Astrocyte (in vitro differentiated cells and primary cell): Measurements from ENCODE around the gene TBCEL. TPM values are rescaled to one million over a fixed set of nuclear protein-coding genes. Genes with fewer than 3 reads are reported as not detected.

Experiments
- DNase-seq: peaks from one replicate; pipeline ENCODE4 v3.0.0-alpha.2; 2010; ENCODE audit warnings: low read depth
- FAIRE-seq: peaks from 2 replicates; lab custom pipeline; 2011; peaks lifted over from hg19 to GRCh38; lab: Jason Lieb, UNC
- H2AFZ ChIP-seq: 2 replicates; pipeline ENCODE4 v1.6.0; 2012; ENCODE audit warnings: low read depth, low read length, inconsistent platforms
- H3K27ac ChIP-seq: 2 replicates; pipeline ENCODE4 v1.5.1; 2011; ENCODE audit warnings: low read depth, low read length, inconsistent platforms
- H3K27me3 ChIP-seq: 2 replicates; pipeline ENCODE4 v1.6.0; 2011; ENCODE audit warnings: low read length, inconsistent platforms; ENCODE audit not compliant: insufficient read depth
- H3K36me3 ChIP-seq: 2 replicates; pipeline ENCODE4 v1.5.1; 2011; ENCODE audit warnings: low read length, inconsistent platforms; ENCODE audit not compliant: insufficient read depth
- H3K4me1 ChIP-seq: 2 replicates; pipeline ENCODE4 v1.5.1; 2011; ENCODE audit warnings: low read length, inconsistent platforms; ENCODE audit not compliant: insufficient read depth
- H3K4me2 ChIP-seq: 2 replicates; pipeline ENCODE4 v1.6.0; 2012; ENCODE audit warnings: low read length, inconsistent platforms
- H3K4me3 ChIP-seq: 2 replicates; pipeline ENCODE4 v1.5.1; 2011; ENCODE audit warnings: low read depth, mild to moderate bottlenecking, low read length, inconsistent platforms; ENCODE audit not compliant: insufficient read depth
- H3K79me2 ChIP-seq: 2 replicates; pipeline ENCODE4 v1.6.0; 2012; ENCODE audit warnings: mild to moderate bottlenecking, low read length, inconsistent platforms; ENCODE audit not compliant: insufficient read depth
- H3K9ac ChIP-seq: 2 replicates; pipeline ENCODE4 v1.6.0; 2012; ENCODE audit warnings: mild to moderate bottlenecking, low read length, inconsistent platforms
- H3K9me3 ChIP-seq: 2 replicates; pipeline ENCODE4 v1.5.1; 2012; ENCODE audit warnings: low read depth, mild to moderate bottlenecking, low read length, inconsistent platforms; ENCODE audit not compliant: insufficient read depth
- H4K20me1 ChIP-seq: 2 replicates; pipeline ENCODE4 v1.6.0; 2012; ENCODE audit warnings: low read length, inconsistent platforms; ENCODE audit not compliant: insufficient read depth
- H3K27ac Mint-ChIP-seq: one replicate; pipeline ENCODE4 v1.8.0; 2021; ENCODE audit warnings: mild to moderate bottlenecking, mixed read lengths; ENCODE audit not compliant: unreplicated experiment
- H3K27me3 Mint-ChIP-seq: one replicate; pipeline ENCODE4 v1.8.0; 2021; ENCODE audit warnings: low read depth, mixed read lengths; ENCODE audit not compliant: unreplicated experiment
- H3K36me3 Mint-ChIP-seq: one replicate; pipeline ENCODE4 v1.8.0; 2021; ENCODE audit warnings: low read depth, mixed read lengths; ENCODE audit not compliant: unreplicated experiment
- H3K4me1 Mint-ChIP-seq: one replicate; pipeline ENCODE4 v1.8.0; 2021; ENCODE audit warnings: low read depth, mixed read lengths; ENCODE audit not compliant: unreplicated experiment
- H3K4me3 Mint-ChIP-seq: one replicate; pipeline ENCODE4 v1.8.0; 2021; ENCODE audit warnings: mild to moderate bottlenecking, moderate library complexity, mixed read lengths; ENCODE audit not compliant: unreplicated experiment
- H3K9me3 Mint-ChIP-seq: one replicate; pipeline ENCODE4 v1.8.0; 2021; ENCODE audit warnings: mild to moderate bottlenecking, mixed read lengths; ENCODE audit not compliant: unreplicated experiment
- CTCF ChIP-seq: IDR thresholded peaks from 2 replicates; pipeline ENCODE4 v1.5.1; 2011; ENCODE audit warnings: low read depth, mild to moderate bottlenecking, inconsistent platforms, low read length, moderate library complexity; ENCODE audit not compliant: insufficient read depth
- EZH2 ChIP-seq: IDR thresholded peaks from 2 replicates; pipeline ENCODE4 v1.6.1; 2012; ENCODE audit warnings: mild to moderate bottlenecking, low read length, inconsistent platforms; ENCODE audit not compliant: insufficient read depth
- total RNA-seq: library from RNA; stranded (reverse); gene quantifications from 2 replicates; pipeline ENCODE4 v1.2.1, GENCODE V29; 2021

The TBCEL gene
- total RNA-seq, 1 donor from 2014 or later = 25.9 TPM

- no peak overlapping the region for H3K4me2 ChIP-seq
- Mint-ChIP-seq H3K4me1 (peaks cover 7% of the 10 kb centered on the region), H3K36me3 (no peaks in the 10 kb centered on the region), H3K4me3 (no peak overlapping the region), H3K27ac (no peak overlapping the region), H3K9me3 (no peaks in the 10 kb centered on the region), H3K27me3 (peaks cover 21% of the 10 kb centered on the region)
- TF ChIP-seq CTCF (no peak), EZH2 (no peak)
- H3K9me3 ChIP-seq = no peaks in the 10 kb centered on the region
- no peaks in the 10 kb centered on the region for H3K4me1 ChIP-seq
- H3K9ac ChIP-seq = no peak overlapping the region
- H4K20me1 ChIP-seq = no peaks in the 10 kb centered on the region
- no peaks in the 10 kb centered on the region for H3K36me3 ChIP-seq
- H2AFZ ChIP-seq = no peak overlapping the region
- no peak overlapping the region for H3K4me3 ChIP-seq
- FAIRE-seq (no peak), DNase-seq (no peak)
- peaks cover 10% of the 10 kb centered on the region for H3K27me3 ChIP-seq
- H3K27ac ChIP-seq = no peak overlapping the region
- no peaks in the 10 kb centered on the region for H3K79me2 ChIP-seq
Observed at GRCh38 chr11:121110871-121111724, 87.2 kb downstream of the TBCEL start.

- Histone ChIP-seq H3K36me3 (no peaks in the 10 kb centered on the region), H3K4me1 (no peaks in the 10 kb centered on the region), H3K4me3 (no peak overlapping the region), H3K79me2 (no peaks in the 10 kb centered on the region), H2AFZ (no peak overlapping the region), H3K9ac (no peak overlapping the region), H3K27ac (no peak overlapping the region), H3K27me3 (peaks cover 10% of the 10 kb centered on the region), H3K4me2 (no peak overlapping the region), H4K20me1 (no peaks in the 10 kb centered on the region), H3K9me3 (no peaks in the 10 kb centered on the region)
- Mint-ChIP-seq H3K9me3 (no peaks in the 10 kb centered on the region), H3K4me3 (no peak overlapping the region), H3K27ac (no peak overlapping the region), H3K4me1 (peaks cover 7% of the 10 kb centered on the region), H3K27me3 (peaks cover 17% of the 10 kb centered on the region), H3K36me3 (no peaks in the 10 kb centered on the region)
- DNase-seq (peak; percentile 68), FAIRE-seq (peak; percentile 5)
- TF ChIP-seq EZH2 = no peak
- peak; percentile 49 for TF ChIP-seq CTCF
Observed at GRCh38 chr11:121112498-121113455, 88.9 kb downstream of the TBCEL start.
